Stimulated activated CD8-positive, alpha-beta memory T cell treated with anti-CD3 and anti-CD28 coated beads, Interleukin-7, amount 100 ng/mL, for 24 hours (primary cell): ENCODE data around the gene BEND4.
"Not testable (repeated sequence)": the region's sequence is repeated elsewhere in the genome, so short reads cannot be mapped to it uniquely, and the experiment has no call there.

Experiments used
- DNase-seq: peaks from one replicate; pipeline ENCODE4 v3.0.0-alpha.2; 2020; ENCODE audit warnings: low read depth

Gene BEND4

GRCh38 chr4:42152507-42153504 is at the start of gene BEND4:
Gene BEND4, minus strand, starts transcription at chr4:42152655. Its CDS starts 512 bp downstream, at chr4:42152143.
- DNase-seq: no peak

GRCh38 chr4:42197341-42197740 is 44.9 kb upstream of the BEND4 start:
- DNase-seq: no peak

- no peak for DNase-seq
These were observed 20.5 kb upstream of the BEND4 start for GRCh38 chr4:42172921-42173320.

- no peak for DNase-seq
These were observed 19.8 kb upstream of the BEND4 start for GRCh38 chr4:42172128-42172790.

- DNase-seq: no peak
These were observed 15.3 kb upstream of the BEND4 start for GRCh38 chr4:42167709-42168108.

GRCh38 chr4:42166186-42166585 is 13.7 kb upstream of the BEND4 start:
- DNase-seq: not testable (repeated sequence)

GRCh38 chr4:42159271-42160001 is 7.0 kb upstream of the BEND4 start:
- DNase-seq: no peak

GRCh38 chr4:42151568-42152506 is 618 bp downstream of the BEND4 start:
- no peak for DNase-seq

GRCh38 chr4:42150653-42151567 is 1.5 kb downstream of the BEND4 start:
- DNase-seq: no peak

GRCh38 chr4:42149004-42149403 is 3.5 kb downstream of the BEND4 start:
- no peak for DNase-seq

GRCh38 chr4:42148425-42148824 is 4.0 kb downstream of the BEND4 start:
- DNase-seq: no peak

GRCh38 chr4:42144028-42144427 is 8.4 kb downstream of the BEND4 start:
- DNase-seq: no peak

GRCh38 chr4:42142591-42142990 is 9.9 kb downstream of the BEND4 start:
- no peak for DNase-seq

- DNase-seq: no peak
These were observed 16.1 kb downstream of the BEND4 start for GRCh38 chr4:42136371-42136770.

GRCh38 chr4:42133006-42133405 is 19.4 kb downstream of the BEND4 start:
- DNase-seq: no peak

- no peak for DNase-seq
These were observed 20.4 kb downstream of the BEND4 start for GRCh38 chr4:42132099-42132498.

- DNase-seq: no peak
These were observed 29.3 kb downstream of the BEND4 start for GRCh38 chr4:42123071-42123644.

GRCh38 chr4:42122237-42122636 is 30.2 kb downstream of the BEND4 start:
- no peak for DNase-seq

- DNase-seq: no peak
These were observed 32.6 kb downstream of the BEND4 start for GRCh38 chr4:42119886-42120285.

GRCh38 chr4:42112846-42113245 is 39.6 kb downstream of the BEND4 start:
- DNase-seq: no peak
